Adipocyte (in vitro differentiated cells): ENCODE results near the gene EYA4.

Experiments used
- DNase-seq: peaks from one replicate; pipeline ENCODE4 v3.0.0-alpha.2; 2015; ENCODE audit warnings: low read depth
- H3K27me3 ChIP-seq: replicated peaks from 2 replicates; pipeline ENCODE4 v1.7.0; 2013; ENCODE audit warnings: mild to moderate bottlenecking, low read length, moderate library complexity; ENCODE audit not compliant: control insufficient read depth, insufficient read depth
- H3K36me3 ChIP-seq: 2 replicates; pipeline ENCODE4 v1.7.0; 2013; ENCODE audit warnings: low read length, mild to moderate bottlenecking, moderate library complexity; ENCODE audit not compliant: control insufficient read depth, insufficient read depth, severe bottlenecking
- H3K4me1 ChIP-seq: 2 replicates; pipeline ENCODE4 v1.7.0; 2013; ENCODE audit warnings: mild to moderate bottlenecking, low read length, moderate library complexity; ENCODE audit not compliant: control insufficient read depth, insufficient read depth
- H3K4me3 ChIP-seq: 2 replicates; pipeline ENCODE4 v1.7.0; 2013; ENCODE audit warnings: mild to moderate bottlenecking, low read length, moderate library complexity
- H3K9ac ChIP-seq: 2 replicates; pipeline ENCODE4 v1.7.0; 2013; ENCODE audit warnings: mild to moderate bottlenecking, low read length, moderate library complexity
- H3K9me3 ChIP-seq: 2 replicates; pipeline ENCODE4 v1.7.0; 2013; ENCODE audit warnings: mild to moderate bottlenecking, low read length, moderate library complexity; ENCODE audit not compliant: control insufficient read depth

Gene EYA4

DNA sequence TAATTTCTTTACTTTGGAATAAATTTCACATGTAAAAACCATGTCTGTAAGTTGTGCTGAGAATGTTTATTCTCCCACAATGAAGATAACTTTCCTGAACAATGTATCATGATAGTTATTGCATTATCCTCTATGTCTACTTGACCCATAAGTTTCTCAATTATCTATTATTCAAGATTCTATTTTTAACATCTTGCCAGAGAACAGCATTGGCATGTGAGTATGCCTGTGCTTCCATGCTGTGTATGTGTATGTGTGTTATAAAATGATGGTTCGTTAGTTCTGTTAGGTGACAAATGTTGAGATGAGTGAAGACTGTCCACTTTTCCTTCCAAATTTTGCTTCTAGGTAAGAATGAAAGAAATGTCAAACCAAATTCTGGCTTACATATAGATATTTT, 111.9 kb downstream of the EYA4 start:
- Histone ChIP-seq H3K4me1 (no peaks in the 10 kb centered on the region), H3K36me3 (no peaks in the 10 kb centered on the region), H3K27me3 (no peaks in the 10 kb centered on the region), H3K9me3 (no peaks in the 10 kb centered on the region), H3K9ac (no peak overlapping the region), H3K4me3 (no peak overlapping the region)
- DNase-seq = no peak

DNA sequence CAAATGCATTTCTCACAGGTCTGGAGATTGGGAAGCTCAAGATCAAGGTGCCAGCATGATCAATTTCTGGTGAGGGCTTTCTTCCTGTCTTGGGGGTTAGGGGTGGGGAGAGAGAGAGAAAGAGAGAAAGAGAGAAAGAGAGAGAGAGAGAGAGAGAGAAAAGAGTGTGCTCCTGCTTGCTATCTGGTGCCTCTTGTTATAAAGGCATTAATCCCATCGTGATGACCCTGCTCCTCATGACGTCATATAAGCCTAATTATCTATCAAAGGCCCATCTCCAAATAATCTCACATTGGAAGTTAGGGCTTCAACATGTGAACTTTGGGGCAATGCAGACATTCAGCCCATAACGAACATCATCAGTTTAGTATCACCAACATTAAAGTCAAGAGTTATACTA, 114.8 kb downstream of the EYA4 start:
- Histone ChIP-seq H3K4me3 (no peak overlapping the region), H3K9ac (no peak overlapping the region), H3K27me3 (no peaks in the 10 kb centered on the region), H3K4me1 (no peaks in the 10 kb centered on the region), H3K9me3 (no peaks in the 10 kb centered on the region), H3K36me3 (no peaks in the 10 kb centered on the region)
- DNase-seq = no peak

DNA sequence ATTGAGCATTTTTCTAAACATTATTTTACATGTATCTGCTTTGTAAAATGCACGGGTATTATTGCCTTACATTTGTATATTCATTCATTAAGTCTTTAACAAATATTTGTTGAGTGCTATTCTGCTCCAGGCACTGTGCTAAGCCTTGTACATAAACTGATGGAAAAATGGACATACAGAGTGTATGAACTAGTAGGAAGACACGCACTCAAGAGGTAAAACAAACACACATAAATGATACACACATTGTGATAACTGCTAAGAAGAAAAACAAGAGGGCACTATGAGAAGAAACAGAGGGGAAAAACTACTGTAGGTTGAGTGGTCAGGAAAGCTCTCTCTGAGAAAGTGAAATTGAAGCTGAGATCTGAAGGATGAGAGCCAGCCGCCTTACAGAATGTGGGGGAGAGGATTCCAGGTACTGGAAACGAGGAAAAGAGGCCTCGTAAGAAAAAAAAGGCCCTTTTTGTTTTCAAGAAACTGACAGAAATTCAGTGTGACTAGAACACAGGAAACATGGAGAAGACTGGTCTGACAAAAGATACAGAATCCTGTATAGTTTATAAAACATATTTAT, 117.5 kb downstream of the EYA4 start:
- no peak for DNase-seq
- Histone ChIP-seq H3K36me3 (no peaks in the 10 kb centered on the region), H3K9me3 (no peaks in the 10 kb centered on the region), H3K9ac (no peak overlapping the region), H3K4me1 (no peaks in the 10 kb centered on the region), H3K4me3 (no peak overlapping the region), H3K27me3 (peaks cover 6% of the 10 kb centered on the region)

DNA sequence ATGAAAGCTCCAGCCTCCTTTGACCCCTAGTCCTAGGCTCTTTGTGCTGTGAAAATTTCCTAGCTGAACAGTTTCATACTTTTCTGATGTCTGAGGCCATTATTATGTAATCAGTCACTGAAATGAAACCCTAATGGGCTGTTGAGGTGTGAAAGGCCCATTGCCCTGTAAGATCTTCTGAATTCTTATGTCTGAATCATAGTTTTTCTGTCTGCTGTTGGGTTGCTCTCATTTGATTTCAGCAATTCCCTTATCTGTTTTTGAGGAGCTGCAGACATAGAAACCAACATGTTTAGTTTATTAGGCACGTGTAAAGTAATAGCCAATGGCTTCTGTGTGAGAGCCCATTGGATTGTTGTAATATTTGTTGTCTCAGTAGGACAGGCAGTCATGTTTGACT, 118.1 kb downstream of the EYA4 start:
- H3K9ac ChIP-seq = no peak overlapping the region
- no peak for DNase-seq
- no peaks in the 10 kb centered on the region for H3K9me3 ChIP-seq
- H3K36me3 ChIP-seq = no peaks in the 10 kb centered on the region
- H3K27me3 ChIP-seq = peaks cover 6% of the 10 kb centered on the region
- no peak overlapping the region for H3K4me3 ChIP-seq
- H3K4me1 ChIP-seq = no peaks in the 10 kb centered on the region

DNA sequence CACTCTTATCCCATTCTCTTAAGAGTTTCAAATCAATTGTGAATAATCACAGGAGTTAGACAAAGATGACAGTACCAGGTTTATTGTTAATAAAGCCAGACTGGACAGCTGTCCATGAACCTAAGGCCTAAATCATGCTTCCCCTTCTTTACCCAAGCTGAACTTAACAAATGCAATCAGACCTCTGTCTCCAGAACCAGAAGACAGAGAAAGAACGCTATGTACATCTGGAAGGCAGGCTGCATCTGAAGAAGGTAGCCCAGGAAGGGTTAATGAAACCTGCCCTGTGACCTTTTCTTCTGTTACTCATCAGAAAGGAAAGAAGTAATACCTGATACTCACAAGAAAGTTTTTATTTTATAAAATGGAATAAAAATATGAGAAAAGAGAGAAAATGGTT, 118.6 kb downstream of the EYA4 start:
- no peaks in the 10 kb centered on the region for H3K9me3 ChIP-seq
- no peaks in the 10 kb centered on the region for H3K36me3 ChIP-seq
- H3K27me3 ChIP-seq = peaks cover 6% of the 10 kb centered on the region
- H3K4me1 ChIP-seq = no peaks in the 10 kb centered on the region
- no peak overlapping the region for H3K4me3 ChIP-seq
- DNase-seq = no peak
- H3K9ac ChIP-seq = no peak overlapping the region

DNA sequence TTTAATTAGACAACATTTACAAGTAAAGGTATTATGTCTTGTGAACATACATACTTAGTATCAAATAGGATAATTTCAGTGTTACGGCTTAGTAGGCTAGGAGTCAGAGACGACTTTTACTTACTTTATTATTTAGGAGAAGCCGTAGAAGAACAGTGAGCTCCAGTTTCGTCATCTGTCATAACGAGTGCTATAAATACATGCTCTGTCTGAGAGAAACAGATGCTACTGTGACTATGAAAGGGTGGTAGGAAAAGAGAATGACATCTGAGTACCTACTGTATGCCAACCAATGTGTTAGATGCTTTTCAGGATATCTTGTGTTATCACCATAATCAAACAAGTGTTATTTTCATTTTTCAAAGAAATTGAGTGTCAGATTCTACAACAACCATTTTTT, 119.0 kb downstream of the EYA4 start:
- H3K4me1 ChIP-seq = no peaks in the 10 kb centered on the region
- H3K9ac ChIP-seq = no peak overlapping the region
- H3K9me3 ChIP-seq = no peaks in the 10 kb centered on the region
- DNase-seq = no peak
- H3K4me3 ChIP-seq = no peak overlapping the region
- no peaks in the 10 kb centered on the region for H3K36me3 ChIP-seq
- peaks cover 6% of the 10 kb centered on the region for H3K27me3 ChIP-seq

DNA sequence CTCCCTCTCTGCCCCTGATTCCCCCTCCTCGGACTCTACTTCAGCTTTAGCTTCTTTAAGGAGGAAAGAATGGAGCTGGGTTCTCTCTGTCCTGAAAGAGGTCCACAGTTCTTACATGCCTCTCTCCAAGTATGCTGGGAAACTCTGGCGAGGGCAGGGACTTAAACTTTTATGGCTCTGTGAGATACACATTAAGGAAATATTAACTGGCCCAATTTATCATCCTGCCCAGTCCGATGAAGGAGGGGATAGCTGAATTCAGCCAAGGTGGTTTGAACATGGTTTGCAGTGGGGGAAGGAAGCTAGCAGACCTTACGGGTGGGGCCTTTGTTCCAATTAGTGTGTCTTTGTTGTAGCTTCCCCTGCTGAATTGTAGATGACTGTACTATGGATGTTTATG, 121.7 kb downstream of the EYA4 start:
- H3K9me3 ChIP-seq = no peaks in the 10 kb centered on the region

DNA sequence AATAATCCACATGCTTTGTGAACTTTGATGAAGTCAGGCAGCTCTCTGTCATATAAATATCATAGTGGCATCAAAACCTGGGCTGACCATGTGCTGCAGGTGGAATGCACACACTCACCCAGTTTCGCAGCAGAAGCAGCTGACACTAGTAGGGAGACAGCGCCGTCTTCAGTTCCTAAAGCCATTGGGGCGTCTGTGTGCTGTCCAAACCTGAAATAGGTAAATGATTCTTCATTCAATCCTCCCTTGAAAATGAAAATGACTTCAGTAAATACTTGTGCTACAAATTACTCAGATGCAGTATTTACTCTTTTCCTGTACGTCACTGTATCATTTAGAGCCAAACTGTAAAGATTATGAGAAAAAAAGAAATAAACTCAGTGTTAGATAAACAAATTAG, 127.5 kb downstream of the EYA4 start:
- Histone ChIP-seq H3K36me3 (no peaks in the 10 kb centered on the region), H3K9ac (no peak overlapping the region), H3K27me3 (peaks cover 12% of the 10 kb centered on the region), H3K4me1 (no peaks in the 10 kb centered on the region), H3K4me3 (no peak overlapping the region), H3K9me3 (no peaks in the 10 kb centered on the region)
- DNase-seq = no peak

More for the DNA sequence above, 121.7 kb downstream of the EYA4 start:
- DNase-seq = no peak
- H3K4me3 ChIP-seq = no peak overlapping the region
- H3K9ac ChIP-seq = no peak overlapping the region
- peaks cover 9% of the 10 kb centered on the region for H3K27me3 ChIP-seq
- no peaks in the 10 kb centered on the region for H3K4me1 ChIP-seq
- no peaks in the 10 kb centered on the region for H3K36me3 ChIP-seq

DNA sequence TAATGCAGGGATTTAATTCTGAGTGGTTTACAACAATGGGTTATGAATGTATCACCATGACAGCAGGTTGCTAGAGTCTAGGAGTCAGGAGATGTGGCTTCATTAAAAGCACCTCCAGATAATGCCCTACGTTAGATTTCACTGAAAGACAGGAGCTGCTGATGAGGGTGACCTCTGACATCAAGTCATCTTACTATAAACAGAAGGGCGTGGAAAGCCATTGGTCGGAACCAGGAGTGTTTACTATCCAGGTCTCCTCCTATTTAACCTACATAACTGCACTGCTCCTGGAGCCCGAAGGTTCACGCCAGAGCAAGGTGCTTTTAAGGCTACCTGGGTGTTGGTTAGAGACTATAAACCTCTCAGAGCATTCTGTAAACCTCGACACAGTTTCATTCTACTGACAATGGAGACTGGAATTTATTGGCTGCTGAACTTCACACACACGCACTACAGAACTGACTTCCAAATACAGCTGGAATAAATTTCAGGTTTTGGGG, 128.7 kb downstream of the EYA4 start:
- Histone ChIP-seq H3K4me3 (no peak overlapping the region), H3K4me1 (no peaks in the 10 kb centered on the region), H3K27me3 (peaks cover 12% of the 10 kb centered on the region), H3K9ac (no peak overlapping the region), H3K9me3 (no peaks in the 10 kb centered on the region), H3K36me3 (no peaks in the 10 kb centered on the region)
- DNase-seq = no peak

DNA sequence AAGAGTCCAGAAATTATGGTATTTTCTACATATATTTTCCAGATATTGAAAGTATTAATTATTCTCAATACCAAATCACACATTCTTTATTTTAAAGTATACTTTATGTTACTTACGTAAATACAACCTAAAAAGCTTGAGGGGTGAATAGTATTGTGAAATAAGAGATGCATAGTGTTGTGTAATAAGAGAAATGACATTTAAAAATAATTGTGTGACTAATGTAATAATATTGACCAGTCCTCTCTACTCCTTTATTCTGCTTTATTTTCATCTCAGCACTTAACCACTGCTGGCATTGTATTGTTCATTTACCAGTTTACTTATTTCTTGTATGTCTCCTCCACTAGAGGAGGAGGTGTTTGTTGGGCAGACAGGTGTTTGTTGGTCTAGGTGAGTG, 135.6 kb downstream of the EYA4 start:
- Histone ChIP-seq H3K9ac (no peak overlapping the region), H3K4me1 (no peaks in the 10 kb centered on the region), H3K4me3 (no peak overlapping the region), H3K36me3 (no peaks in the 10 kb centered on the region), H3K9me3 (no peaks in the 10 kb centered on the region), H3K27me3 (no peaks in the 10 kb centered on the region)
- peak; percentile 15 for DNase-seq

DNA sequence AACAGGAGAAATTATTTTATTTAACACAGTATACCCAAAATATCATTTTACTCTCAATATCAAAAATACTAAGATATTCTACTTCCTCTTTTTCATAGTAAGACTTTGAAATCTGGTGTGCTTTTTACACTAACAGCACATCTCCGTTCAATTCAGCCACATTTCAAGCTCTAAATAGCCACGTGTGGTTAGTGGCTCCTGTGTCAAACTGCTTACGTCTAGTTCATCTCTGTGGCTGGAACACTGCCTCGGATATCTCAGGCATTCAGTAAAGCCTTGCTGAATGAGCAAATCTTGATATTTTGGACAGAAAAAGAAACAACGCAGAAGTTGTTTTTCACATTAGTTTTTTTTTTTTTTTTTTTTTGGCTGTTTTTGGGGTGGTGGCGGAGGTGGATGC, 136.1 kb downstream of the EYA4 start:
- H3K4me1 ChIP-seq = no peaks in the 10 kb centered on the region
- no peak overlapping the region for H3K9ac ChIP-seq
- no peak overlapping the region for H3K4me3 ChIP-seq
- H3K36me3 ChIP-seq = no peaks in the 10 kb centered on the region
- no peaks in the 10 kb centered on the region for H3K9me3 ChIP-seq
- H3K27me3 ChIP-seq = no peaks in the 10 kb centered on the region
- DNase-seq = no peak

DNA sequence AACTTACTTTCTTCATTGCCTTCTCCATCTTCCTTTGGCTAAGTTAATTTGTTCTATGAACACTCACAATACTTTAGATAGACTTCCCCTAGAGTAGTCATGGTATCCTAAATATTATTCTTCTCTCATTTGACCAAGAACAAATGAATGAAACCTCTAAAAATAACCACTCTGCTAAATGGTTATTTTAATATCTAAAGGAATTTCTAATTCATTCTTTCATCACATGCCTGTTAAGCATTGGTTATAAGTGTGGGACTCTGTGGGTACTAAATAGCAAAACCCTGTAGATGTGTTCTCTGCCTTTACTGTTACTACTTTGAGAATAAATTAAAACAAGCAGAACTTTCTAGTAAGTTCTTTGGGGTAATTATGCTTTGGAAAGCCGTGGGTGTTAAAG, 138.9 kb downstream of the EYA4 start:
- Histone ChIP-seq H3K27me3 (no peaks in the 10 kb centered on the region), H3K4me1 (no peaks in the 10 kb centered on the region), H3K9ac (no peak overlapping the region), H3K36me3 (no peaks in the 10 kb centered on the region), H3K4me3 (no peak overlapping the region), H3K9me3 (no peaks in the 10 kb centered on the region)
- DNase-seq = no peak
